Stimulated activated CD4-positive, alpha-beta T cell treated with anti-CD3 and anti-CD28 coated beads, TNF-alpha, amount 100 ng/mL, for 1 hour (primary cell): ENCODE data around the gene PRR20G.
"Not testable (repeated sequence)": the region's sequence is repeated elsewhere in the genome, so short reads cannot be mapped to it uniquely, and the experiment has no call there.

ENCODE experiments used
- DNase-seq, 3 donors: peaks; one replicate each; pipeline ENCODE4 v3.0.0-alpha.2; 2020; ENCODE audit warnings: low read depth in 3 of 3, low spot score in 1 of 3

PRR20G gene

GRCh38 chr3:127304121-127304744 lies 16.4 kb upstream of the PRR20G start:
- no peak for DNase-seq

GRCh38 chr3:127299276-127299675 lies 11.4 kb upstream of the PRR20G start:
- no peak for DNase-seq

- no peak for DNase-seq
Observed at GRCh38 chr3:127296959-127297358, 9.1 kb upstream of the PRR20G start.

GRCh38 chr3:127296166-127296565 lies 8.3 kb upstream of the PRR20G start:
- no peak for DNase-seq

GRCh38 chr3:127293650-127294049 lies 5.8 kb upstream of the PRR20G start:
- not testable (repeated sequence) for DNase-seq

- no peak for DNase-seq
Observed at GRCh38 chr3:127291611-127292010, 3.8 kb upstream of the PRR20G start.

- no peak for DNase-seq
Observed at GRCh38 chr3:127291114-127291513, 3.3 kb upstream of the PRR20G start.

- no peak for DNase-seq
Observed at GRCh38 chr3:127289706-127290575, 2.1 kb upstream of the PRR20G start.

- no peak for DNase-seq
Observed at GRCh38 chr3:127288921-127289705, 1.3 kb upstream of the PRR20G start.

GRCh38 chr3:127288343-127288742 lies 497 bp upstream of the PRR20G start:
- DNase-seq = no peak

GRCh38 chr3:127286571-127287140 lies 1.2 kb downstream of the PRR20G start:
- no peak for DNase-seq

GRCh38 chr3:127284258-127284657 lies 3.6 kb downstream of the PRR20G start:
- no peak for DNase-seq

- no peak for DNase-seq
Observed at GRCh38 chr3:127277561-127277960, 10.3 kb downstream of the PRR20G start.

GRCh38 chr3:127276995-127277394 lies 10.9 kb downstream of the PRR20G start:
- no peak for DNase-seq

- DNase-seq = no peak
Observed at GRCh38 chr3:127276396-127276795, 11.4 kb downstream of the PRR20G start.

GRCh38 chr3:127275287-127275781 lies 12.5 kb downstream of the PRR20G start:
- DNase-seq = no peak

- no peak for DNase-seq
Observed at GRCh38 chr3:127274200-127274760, 13.6 kb downstream of the PRR20G start.

- DNase-seq = no peak
Observed at GRCh38 chr3:127273206-127273605, 14.6 kb downstream of the PRR20G start.

- DNase-seq = no peak
Observed at GRCh38 chr3:127266186-127266585, 21.7 kb downstream of the PRR20G start.

- no peak for DNase-seq
Observed at GRCh38 chr3:127265581-127265981, 22.3 kb downstream of the PRR20G start.
